GM19351 (cell line): Measurements from ENCODE around the gene DZIP1.
A peak's percentile ranks its signal among the peaks of the same experiment; 100 is the strongest.

Experiments used
- ATAC-seq: cut with Tn5 transposase; IDR thresholded peaks from one replicate; pipeline ENCODE4 v1.9.1; 2021; ENCODE audit warnings: mild to moderate bottlenecking, moderate library complexity; ENCODE audit not compliant: unreplicated experiment

DZIP1 gene

DNA sequence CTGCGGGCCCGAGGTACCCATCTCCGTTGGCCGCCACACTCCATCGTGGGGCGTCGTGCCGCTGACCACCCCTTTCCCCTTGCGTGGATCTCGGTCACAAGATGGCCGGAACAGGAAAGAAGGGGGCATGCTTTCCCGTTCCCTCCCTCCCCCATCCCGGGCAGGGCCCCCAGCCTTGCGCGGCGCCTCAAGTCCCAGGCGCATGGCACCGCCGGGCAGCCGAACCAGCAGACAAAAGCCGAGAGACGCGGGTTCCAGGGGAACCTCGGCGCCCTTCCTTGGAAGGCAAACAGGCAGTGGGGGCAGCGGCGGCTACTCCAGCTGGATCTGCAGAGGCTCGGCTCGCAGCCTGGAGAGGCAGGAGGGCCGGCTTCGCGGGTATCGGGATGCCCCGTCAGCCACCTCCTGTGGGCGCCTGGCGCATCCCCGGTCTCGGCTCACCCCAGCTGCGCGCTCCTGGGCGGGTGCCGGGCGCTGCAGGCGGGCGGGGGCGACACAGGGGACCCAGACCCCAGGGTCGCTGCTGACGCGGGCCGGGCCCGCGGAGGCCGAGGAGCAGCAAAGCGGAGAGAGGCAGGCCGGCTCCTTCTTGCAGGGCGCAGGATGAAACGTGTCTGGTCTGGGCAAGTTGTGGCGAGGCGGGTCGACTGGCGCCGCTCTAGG is 439 bp downstream of the DZIP1 start:
- ATAC-seq = peak; percentile 46

DNA sequence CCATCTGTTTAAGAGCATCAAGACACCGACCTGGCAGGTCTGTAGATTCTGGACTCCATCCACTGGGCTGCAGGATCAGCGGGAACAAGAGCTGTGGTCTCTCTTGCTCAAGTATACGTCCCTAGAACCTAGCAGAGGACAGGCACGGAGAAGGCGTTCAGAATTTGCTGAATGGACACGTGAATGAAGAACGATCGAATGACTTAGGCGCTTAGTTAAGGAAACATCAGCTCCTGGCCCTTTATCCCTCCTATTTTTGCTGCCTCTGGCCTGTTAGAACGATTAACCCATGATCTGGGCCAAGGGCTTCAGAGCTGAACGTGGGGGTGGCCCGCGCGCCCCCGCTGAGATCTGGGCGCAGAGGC is 953 bp downstream of the DZIP1 start:
- ATAC-seq = no peak

DNA sequence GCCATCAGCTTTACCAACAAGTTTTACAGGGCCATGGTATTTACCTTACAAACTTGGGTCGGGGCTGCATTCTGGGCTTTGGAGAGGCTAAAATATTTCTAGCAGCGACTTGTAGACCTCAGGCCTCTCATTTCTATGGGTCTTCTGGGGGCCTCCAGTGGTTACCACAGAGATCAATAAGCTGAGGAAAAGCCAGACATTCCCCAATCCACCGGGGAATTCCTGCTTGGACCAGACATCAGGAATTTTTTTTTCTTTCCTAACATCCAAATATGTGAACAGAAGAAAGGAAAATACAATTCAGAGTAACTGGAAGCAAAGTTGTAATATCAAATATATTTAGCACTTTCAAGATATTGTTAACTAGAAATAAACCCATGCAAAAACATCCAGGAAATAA is 1.5 kb downstream of the DZIP1 start:
- ATAC-seq = no peak

DNA sequence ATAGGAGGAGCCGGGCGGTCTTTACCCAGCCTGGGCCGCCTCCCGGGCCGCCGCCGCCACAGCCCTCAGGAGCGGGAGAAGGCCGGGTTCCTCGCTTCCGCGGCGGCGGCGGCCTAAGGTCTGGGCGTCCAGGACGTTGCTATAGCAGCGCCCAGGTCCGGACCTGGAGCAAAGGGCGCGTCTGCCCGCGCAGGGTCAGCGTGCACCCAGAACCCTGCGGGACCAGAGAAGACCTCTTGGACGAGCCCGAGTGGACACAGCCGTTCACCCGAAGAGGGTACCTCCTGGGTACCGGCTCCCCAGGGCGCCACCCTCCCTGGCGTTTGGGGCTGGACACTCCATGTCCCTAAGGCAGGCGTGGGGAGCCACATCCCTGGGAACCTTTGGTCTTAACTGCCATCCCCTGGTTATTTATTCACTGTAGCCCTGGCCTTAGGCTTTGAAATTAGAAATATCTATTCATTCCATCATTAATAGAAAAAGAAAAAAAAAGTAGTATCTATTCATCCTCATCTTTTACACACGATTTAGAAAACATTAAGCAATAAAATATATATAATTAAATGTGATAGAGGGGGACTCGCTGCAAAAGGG is 2.4 kb downstream of the DZIP1 start:
- ATAC-seq = no peak

DNA sequence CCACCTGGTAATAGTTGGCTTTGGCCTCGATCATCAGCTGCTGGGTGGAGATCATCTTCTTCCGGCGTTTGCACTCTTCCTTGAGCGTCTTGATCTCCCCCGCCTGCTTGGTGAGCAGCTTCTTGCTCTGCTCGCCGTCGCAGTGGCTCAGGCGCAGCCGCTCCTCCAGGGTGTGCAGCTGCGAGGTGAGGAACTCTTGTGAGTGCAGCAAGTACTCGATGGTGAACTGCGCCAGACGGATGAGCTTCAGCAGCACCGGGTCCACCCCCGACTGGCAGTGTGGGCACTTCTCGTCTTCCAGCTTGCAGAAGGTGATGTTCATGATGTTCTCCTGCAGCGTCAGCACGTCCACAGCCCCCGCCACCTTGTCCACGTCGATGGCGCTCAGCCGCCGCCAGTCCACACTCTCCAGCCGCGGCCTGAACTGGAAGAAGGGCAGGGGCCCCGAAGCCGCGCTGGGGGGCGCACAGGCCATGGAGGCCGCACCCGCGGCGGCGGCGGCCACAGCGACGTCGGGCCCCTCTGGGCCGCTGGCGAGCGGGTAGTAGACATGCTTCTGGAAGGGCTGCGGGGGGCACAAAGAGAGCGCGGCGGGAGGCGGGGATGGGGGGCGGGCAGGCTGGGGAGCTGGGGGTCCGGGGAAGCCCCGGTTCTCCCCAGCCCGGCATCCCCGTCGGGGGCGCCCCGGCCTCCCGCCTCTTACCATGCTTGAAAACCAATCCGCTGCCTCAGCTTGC is 3.0 kb downstream of the DZIP1 start:
- no peak for ATAC-seq

DNA sequence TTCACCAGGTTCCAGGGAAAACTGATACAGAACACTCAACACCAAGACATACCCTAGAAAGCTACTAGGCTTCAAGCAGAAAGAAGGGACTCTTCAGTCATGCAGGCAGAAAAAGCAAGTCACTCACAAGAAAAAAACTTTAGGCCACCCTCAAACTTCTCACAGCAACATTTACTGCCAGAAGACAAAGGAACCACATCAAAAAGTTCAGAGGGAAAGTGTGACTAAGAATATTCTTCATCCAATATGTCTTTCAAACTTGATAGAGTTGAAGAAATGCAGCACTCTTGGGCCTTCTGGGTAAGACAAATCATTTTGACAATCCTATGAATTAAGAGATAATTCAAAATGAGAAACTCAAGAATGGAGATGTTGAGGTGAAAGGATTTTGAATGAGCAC is 7.7 kb downstream of the DZIP1 start:
- no peak for ATAC-seq

DNA sequence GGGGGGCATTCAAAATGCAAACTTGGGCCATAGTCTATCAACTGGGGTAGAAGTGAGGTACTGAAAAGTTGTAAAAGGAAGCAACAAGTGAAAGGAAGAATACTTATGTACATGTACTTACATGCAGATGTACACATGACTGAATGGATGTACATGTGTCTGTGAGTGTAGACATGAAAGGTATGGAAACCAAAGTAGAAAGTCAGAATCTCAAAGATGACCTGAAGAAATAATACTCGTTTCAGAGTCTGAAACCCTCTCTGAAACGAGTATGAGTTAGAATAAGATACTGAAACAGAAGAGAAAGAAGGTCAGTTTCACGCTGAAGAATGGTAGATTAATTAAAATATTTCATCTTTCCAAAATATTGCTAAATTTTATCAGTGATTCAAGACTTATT is 13.9 kb downstream of the DZIP1 start:
- ATAC-seq = no peak

DNA sequence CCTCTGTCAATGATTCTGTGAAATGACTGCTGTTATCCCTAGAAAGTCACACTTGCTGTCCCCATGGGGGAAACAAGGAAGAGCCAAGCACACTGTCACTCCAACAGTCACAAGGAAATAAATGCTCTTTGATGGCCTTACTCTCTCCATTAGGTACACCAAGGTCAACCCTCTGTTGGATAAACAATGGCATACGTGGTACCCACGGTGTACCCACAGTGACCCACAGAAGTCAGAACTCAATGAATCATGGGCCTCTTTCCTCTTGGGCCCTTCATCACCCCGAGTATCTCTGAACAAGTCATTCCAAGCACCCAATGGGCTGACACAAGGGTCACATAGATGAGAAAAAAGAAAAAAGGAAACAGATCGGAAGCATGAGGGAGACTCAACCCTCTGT is 15.4 kb downstream of the DZIP1 start:
- no peak for ATAC-seq

DNA sequence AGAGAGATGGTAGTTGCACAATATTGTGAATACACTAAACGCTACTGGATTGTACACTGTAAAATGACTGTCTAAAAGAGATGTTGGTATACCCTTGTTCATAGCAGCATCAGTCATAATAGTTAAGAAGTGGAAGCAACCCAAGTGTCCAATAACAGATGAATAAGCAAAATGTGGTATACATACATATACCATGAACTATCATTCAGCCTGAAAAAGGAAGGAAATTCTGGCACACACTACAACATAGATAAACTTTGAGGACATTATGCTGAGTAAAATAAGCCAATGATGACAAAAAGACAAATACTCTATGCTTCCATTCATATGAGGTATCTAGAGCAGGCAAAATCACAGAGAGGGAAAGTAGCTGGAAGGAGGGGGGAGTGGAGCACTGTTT is 16.0 kb downstream of the DZIP1 start:
- no peak for ATAC-seq

DNA sequence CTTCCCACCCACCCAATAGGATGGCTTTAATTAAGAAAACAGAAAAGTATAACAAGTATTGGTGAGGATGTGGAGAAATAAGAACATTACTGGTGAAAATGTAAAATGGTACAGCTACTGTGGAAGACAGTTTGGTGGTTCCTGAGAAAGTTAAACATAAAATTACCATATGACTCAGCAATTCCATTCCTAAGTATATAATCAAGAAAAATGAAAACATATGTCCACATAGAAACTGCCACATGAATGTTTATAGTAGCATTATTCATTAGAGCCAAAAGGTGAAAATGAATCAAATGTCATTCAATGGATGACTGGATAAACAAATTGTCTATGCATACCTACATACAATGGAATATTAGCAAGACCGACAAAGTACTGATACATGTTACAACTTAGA is 16.9 kb downstream of the DZIP1 start:
- no peak for ATAC-seq

DNA sequence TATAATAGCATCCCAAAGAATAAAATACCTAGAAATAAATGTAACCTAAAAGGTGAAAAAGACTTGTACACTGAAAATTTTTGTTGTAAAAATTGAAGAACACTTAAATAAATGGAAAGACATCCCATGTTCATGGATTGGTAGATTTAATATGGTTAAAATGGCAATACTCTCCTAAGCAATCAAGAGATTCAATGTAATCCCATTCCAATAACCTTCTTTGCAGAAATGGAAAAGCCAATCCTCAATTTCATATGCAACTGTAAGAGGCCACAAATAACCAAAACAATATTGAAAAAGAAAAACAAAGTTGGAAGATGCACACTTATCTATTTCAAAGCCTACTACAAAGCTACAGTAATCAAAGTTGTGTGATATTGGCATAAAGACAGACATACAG is 17.7 kb downstream of the DZIP1 start:
- no peak for ATAC-seq

DNA sequence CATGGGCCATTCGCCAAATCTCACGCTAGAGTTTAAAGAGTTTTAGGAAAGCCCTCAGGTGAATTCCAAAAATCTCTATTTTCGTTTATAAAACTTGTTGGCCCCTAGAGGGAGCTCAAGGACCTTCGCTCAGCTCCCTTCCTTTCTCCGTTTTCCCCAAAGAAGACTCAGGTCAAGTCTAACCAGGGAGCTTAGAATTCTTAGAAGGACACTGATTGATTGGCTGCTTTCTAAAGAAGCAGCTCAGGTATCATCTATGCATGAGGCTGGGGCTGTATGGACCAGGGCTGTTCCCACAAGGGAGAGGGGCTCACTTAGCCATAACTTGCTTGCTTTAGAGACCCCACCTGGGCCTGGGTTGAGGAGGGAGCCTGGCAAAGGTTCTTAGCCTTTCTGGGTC is 20.5 kb downstream of the DZIP1 start:
- peak; percentile 83 for ATAC-seq

DNA sequence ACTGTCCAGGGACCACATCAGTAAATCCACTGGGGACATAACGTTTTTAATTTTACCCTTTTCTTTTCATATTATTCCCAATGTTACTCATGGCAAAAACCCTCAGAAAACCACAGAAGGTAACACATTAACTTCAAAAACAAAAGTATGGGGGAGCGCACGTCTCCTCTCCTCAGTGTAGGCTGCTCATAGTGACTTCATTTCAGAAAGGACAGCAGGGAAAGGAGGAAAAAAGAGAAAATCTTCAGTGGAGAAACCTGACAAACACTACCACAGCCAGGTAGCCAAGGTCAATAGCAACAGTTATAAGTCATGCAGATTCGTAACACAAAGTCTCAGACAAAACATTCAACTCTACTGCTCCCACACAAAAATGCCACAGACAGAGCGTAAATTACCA is 21.4 kb downstream of the DZIP1 start:
- no peak for ATAC-seq

DNA sequence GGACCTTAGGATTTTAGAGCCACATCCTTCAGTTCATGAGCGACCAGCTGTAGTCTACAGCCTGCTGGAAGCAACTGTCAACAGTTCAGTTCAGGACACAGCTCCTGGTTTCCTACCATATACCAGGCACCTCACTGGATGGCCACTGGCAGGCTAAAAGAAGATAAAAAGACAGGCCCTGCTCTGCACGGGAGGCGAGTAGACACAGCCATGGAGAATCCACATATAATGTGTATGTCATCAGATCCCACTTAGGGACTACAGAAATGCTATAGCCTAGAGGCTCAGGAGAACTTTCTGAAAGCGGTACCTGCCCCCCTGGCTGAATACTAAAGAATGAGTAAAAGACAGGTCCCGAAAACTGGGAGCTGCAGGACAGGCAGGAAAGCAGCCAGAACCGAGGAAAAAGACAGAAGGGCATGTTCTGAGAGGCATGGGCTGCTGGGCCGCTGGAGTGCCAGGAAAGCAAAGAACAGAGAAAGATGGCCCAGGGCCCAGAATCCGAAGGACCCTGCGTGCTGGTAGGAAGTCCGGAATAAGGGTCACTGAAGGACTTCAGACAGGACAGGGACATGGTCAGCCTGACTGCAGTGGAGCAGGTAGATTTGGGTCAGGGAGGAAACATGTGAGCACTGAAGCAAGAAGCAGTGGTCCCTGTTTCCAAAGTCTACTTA is 23.5 kb downstream of the DZIP1 start:
- ATAC-seq = no peak

DNA sequence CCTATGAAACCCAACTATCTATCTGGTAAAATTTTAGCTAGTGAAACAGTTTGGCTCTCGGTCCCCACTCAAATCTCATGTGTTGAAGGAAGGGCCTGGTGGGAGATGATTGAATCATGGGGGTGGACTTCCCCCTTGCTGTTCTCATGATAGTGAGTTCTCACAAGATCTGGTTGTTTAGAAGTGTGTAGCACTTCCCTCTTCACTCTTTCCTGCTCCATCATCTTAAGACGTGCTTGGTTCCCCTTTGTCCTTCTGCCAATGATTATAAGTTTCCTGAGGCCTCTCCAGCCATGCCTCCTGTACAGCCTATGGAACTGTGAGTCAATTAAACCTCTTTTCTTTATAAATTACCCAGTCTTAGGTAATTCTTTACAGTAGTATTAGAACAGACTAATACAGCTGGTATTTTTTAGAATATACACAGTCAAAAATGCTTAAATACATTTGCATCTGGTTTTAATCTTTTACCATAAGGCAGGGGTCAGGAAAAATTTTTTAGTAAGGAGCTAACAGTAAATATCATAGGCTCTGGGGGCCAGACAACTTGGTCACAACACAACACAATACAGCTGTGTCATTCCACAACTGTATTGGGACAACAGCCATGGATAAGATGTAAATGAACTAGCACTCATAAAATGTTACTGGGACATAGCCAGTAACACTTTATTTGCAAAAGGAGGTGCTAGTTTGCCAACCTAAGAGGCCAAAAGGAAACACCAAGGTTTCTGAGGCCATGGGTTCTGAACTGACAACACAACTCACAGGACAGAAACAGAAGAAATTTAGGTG is 24.3 kb downstream of the DZIP1 start:
- no peak for ATAC-seq

DNA sequence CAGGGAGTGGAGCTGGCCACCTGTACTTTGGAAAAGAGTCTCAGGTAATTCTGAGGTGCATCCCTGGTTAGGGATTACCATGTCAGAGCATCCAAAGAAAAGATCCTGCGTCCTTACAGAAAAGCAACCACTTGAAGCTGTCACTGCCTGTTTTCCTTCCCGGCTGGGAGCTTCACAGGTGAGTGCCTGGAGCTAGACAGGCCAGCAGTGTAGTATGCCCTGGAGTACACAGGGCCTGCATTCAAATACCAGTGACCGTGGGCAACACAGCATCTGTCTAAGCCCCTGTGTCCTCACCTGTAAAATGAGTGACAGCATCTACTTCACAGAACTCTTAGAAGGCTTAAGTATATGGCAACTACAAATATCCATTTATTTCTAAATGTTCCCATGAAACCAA is 29.0 kb downstream of the DZIP1 start:
- no peak for ATAC-seq

DNA sequence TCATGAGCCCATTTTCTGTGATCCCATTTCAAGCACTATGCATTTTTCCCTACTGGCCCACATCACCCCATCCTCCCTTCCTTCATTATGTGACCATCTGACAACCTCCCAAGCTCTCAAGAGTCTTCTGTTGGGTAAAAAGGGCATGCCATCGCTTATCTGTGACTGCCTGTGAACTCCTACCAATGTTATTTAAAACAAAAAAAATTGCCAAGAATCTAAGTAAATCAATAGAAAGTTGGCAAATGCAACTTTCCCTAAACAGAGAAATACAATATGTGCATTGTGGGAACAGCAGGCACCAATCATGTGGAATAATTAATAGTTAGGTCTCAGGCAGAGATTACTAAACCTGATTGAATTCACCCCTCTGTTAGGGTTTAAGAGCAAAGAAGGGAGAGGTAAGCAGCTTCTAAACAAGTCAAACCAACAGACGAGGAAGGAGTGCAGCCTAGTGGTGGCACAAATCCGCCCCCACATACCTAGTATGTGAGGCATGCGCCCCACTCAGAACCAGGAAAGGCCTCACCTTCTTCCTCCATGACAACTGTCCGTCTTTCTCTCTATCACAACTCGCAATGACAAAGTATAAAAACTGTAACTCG is 29.8 kb downstream of the DZIP1 start:
- ATAC-seq = no peak

DNA sequence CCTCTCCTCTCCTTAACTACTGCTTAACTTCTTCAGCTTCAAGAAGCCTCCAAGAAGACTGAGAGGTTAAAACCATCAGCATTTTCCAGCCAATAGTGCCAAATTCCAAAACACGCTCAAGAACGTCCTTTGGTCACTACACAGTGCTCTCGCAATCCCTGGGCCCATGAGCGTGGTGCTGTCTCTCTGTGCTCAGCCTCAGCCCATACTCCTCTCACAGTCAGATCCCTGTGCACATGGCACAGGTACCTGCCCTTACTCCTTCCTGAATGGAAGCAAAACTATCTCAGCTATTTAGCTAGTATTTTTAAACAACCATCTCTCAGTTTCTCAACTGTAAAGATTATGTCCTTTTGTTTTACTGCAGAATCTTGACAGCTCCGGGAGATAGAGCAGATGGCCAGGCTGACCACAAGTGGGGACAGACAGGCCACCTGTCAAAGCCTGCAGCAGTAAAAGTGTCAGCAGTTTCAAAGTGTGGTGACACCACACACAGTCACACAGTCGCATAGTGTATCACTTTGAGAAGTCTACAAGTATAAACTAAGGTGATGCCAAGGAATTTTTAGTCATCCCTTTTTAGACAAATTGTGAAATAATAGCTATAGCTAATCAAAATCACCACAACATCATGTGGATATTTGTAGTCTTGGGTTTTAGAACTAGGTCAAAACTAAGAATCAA is 35.7 kb downstream of the DZIP1 start:
- ATAC-seq = no peak

DNA sequence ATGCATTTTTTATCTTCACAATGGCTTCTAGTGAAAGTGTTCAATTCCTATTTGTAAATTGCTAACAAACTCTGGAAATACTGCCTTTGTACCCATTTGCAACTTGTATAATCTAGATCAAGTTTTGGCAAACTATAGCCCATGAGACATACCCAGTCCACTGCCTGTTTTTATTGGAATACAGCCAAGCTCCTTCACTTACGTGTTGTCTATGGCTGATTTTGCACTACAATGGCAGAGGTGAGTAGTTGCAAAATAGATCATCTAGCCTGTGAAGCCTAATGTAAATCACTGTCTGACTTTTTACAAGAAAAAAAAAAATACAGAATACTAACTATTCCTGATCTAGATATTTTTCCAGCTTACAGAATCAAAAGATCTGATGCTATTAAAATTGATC is 37.1 kb downstream of the DZIP1 start:
- no peak for ATAC-seq

DNA sequence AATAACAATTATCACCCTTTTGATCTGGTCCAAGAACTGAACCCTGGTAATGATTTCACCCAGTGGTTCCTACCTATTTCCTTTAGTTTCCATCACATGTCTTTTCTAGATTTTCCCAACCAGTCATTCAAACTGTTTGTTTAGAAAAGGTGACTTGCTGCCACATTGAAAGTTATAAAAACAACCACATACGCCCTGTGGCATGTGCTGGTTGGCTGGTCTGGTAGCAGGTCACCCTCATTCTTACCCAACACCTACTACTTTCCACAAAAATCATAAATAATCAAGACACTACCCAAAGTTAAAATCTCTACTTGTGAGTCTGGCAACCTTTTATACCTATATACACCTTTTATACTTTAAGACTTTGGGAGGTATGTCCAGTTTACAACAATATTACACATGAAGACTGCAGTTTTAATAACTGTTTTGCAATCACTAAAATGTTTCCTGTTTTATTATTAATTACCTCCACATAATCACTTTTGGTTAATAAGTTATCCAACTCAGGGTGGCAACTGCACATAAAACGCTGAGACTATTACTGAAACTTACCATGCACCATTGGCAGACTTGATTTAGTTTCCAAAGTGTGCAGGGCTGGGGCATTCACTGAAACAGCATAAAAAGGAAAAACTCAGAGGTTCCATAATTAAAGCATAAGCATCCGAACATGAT is 38.9 kb downstream of the DZIP1 start:
- no peak for ATAC-seq
